Measurements from ENCODE around the gene OXA1L.
"Not testable (repeated sequence)": the region's sequence is repeated elsewhere in the genome, so short reads cannot be mapped to it uniquely, and the experiment has no call there.

Gene OXA1L

GRCh38 chr14:22766457-22767322 lies at the start of gene OXA1L:
TSS of gene OXA1L (plus strand) at chr14:22766688. CDS start at chr14:22766702, 14 bp downstream.
- DNase-seq (ENCODE audit: low read depth in 2 of 2) = peak; percentile 91 to 95

GRCh38 chr14:22718091-22718490 lies 48.4 kb upstream of the OXA1L start:
- no peak for DNase-seq (ENCODE audit: low read depth in 2 of 2)

- no peak for DNase-seq (ENCODE audit: low read depth in 2 of 2)
Measured at GRCh38 chr14:22721213-22721612, 45.3 kb upstream of the OXA1L start.

GRCh38 chr14:22723815-22724214 lies 42.7 kb upstream of the OXA1L start:
- DNase-seq (ENCODE audit: low read depth in 2 of 2) = no peak

GRCh38 chr14:22724847-22725246 lies 41.6 kb upstream of the OXA1L start:
- not testable (repeated sequence) for DNase-seq (ENCODE audit: low read depth in 2 of 2)

GRCh38 chr14:22725374-22725773 lies 41.1 kb upstream of the OXA1L start:
- not testable (repeated sequence) for DNase-seq (ENCODE audit: low read depth in 2 of 2)

GRCh38 chr14:22726012-22726411 lies 40.5 kb upstream of the OXA1L start:
- DNase-seq (ENCODE audit: low read depth in 2 of 2) = no peak

- DNase-seq (ENCODE audit: low read depth in 2 of 2) = not testable (repeated sequence)
Measured at GRCh38 chr14:22732062-22732461, 34.4 kb upstream of the OXA1L start.

GRCh38 chr14:22733829-22734228 lies 32.7 kb upstream of the OXA1L start:
- DNase-seq (ENCODE audit: low read depth in 2 of 2) = no peak

GRCh38 chr14:22735096-22735495 lies 31.4 kb upstream of the OXA1L start:
- DNase-seq (ENCODE audit: low read depth in 2 of 2) = no peak

GRCh38 chr14:22736384-22736783 lies 30.1 kb upstream of the OXA1L start:
- not testable (repeated sequence) for DNase-seq (ENCODE audit: low read depth in 2 of 2)

- no peak for DNase-seq (ENCODE audit: low read depth in 2 of 2)
Measured at GRCh38 chr14:22737052-22737451, 29.4 kb upstream of the OXA1L start.

- no peak for DNase-seq (ENCODE audit: low read depth in 2 of 2)
Measured at GRCh38 chr14:22739423-22739822, 27.1 kb upstream of the OXA1L start.

- DNase-seq (ENCODE audit: low read depth in 2 of 2) = no peak
Measured at GRCh38 chr14:22740020-22740419, 26.5 kb upstream of the OXA1L start.

- DNase-seq (ENCODE audit: low read depth in 2 of 2) = no peak
Measured at GRCh38 chr14:22747769-22748168, 18.7 kb upstream of the OXA1L start.

- DNase-seq (ENCODE audit: low read depth in 2 of 2) = no peak
Measured at GRCh38 chr14:22748206-22748605, 18.3 kb upstream of the OXA1L start.

GRCh38 chr14:22748631-22749068 lies 17.8 kb upstream of the OXA1L start:
- DNase-seq (ENCODE audit: low read depth in 2 of 2) = no peak

- DNase-seq (ENCODE audit: low read depth in 2 of 2) = no peak
Measured at GRCh38 chr14:22752422-22752821, 14.1 kb upstream of the OXA1L start.

- no peak for DNase-seq (ENCODE audit: low read depth in 2 of 2)
Measured at GRCh38 chr14:22753586-22753985, 12.9 kb upstream of the OXA1L start.

- not testable (repeated sequence) for DNase-seq (ENCODE audit: low read depth in 2 of 2)
Measured at GRCh38 chr14:22757972-22758650, 8.4 kb upstream of the OXA1L start.

GRCh38 chr14:22761734-22762133 lies 4.8 kb upstream of the OXA1L start:
- DNase-seq (ENCODE audit: low read depth in 2 of 2) = no peak

GRCh38 chr14:22764382-22764781 lies 2.1 kb upstream of the OXA1L start:
- no peak for DNase-seq (ENCODE audit: low read depth in 2 of 2)

- DNase-seq (ENCODE audit: low read depth in 2 of 2) = no peak
Measured at GRCh38 chr14:22767323-22767589, 768 bp downstream of the OXA1L start.
